ENCODE measurements around the gene SNHG17.

DNA sequence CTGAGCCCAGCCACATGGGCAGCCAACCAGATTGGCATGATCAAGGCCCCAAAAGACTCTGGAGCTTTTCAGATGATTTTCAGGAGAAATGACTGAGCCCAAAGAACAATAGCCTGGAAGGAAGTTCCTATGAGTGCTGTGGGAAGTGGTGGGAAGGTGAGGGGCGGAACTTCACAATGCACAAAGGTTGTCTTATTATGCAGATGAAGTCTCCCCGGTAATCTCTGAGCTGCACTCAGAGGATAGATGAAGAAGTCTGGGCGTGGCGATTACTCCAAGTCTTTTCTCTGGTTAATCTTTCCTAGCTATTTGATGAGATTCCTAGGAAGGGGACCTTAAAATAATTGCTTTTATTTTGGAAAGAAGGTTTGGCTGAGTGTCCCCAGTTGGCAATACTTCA lies 52.0 kb downstream of the SNHG17 start:
- TF ChIP-seq, protein P1, sequence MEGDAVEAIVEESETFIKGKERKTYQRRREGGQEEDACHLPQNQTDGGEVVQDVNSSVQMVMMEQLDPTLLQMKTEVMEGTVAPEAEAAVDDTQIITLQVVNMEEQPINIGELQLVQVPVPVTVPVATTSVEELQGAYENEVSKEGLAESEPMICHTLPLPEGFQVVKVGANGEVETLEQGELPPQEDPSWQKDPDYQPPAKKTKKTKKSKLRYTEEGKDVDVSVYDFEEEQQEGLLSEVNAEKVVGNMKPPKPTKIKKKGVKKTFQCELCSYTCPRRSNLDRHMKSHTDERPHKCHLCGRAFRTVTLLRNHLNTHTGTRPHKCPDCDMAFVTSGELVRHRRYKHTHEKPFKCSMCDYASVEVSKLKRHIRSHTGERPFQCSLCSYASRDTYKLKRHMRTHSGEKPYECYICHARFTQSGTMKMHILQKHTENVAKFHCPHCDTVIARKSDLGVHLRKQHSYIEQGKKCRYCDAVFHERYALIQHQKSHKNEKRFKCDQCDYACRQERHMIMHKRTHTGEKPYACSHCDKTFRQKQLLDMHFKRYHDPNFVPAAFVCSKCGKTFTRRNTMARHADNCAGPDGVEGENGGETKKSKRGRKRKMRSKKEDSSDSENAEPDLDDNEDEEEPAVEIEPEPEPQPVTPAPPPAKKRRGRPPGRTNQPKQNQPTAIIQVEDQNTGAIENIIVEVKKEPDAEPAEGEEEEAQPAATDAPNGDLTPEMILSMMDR (conservative IDR thresholded peaks at IDR 0.05; ENCODE audit: low read depth, low read length) = no peak
- TF ChIP-seq NFE2L2 (IDR thresholded peaks at IDR 0.05; ENCODE audit: low read depth, low read length) (no peak), POLR2A (IDR thresholded peaks at IDR 0.05; ENCODE audit: low read depth, low read length) (no peak), BHLHE40 (IDR thresholded peaks at IDR 0.05; ENCODE audit: low read depth, low read length) (no peak), FOS (IDR thresholded peaks at IDR 0.05; ENCODE audit: low read depth, low read length) (no peak), MAZ (IDR thresholded peaks at IDR 0.05; ENCODE audit: borderline replicate concordance, low read depth, low read length) (no peak), SMC3 (IDR thresholded peaks at IDR 0.05; ENCODE audit: low read depth, low read length) (no peak)
- TF ChIP-seq, protein P2, sequence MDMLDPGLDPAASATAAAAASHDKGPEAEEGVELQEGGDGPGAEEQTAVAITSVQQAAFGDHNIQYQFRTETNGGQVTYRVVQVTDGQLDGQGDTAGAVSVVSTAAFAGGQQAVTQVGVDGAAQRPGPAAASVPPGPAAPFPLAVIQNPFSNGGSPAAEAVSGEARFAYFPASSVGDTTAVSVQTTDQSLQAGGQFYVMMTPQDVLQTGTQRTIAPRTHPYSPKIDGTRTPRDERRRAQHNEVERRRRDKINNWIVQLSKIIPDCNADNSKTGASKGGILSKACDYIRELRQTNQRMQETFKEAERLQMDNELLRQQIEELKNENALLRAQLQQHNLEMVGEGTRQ (IDR thresholded peaks at IDR 0.05; ENCODE audit: low read depth, low read length) = no peak
